SK-N-SH treated with all-trans-retinoic acid at 6 μM for 48 hours (cell line): ENCODE results near the gene ITGB2.

Experiments
- ATAC-seq: fragments of 200-7000 bp; cut with Tn5 transposase; 3 replicates; pipeline ENCODE4 v1.9.1; 2020; ENCODE audit warnings: mild to moderate bottlenecking, moderate library complexity
- ARNTL ChIP-seq: fragments of 450-650 bp; formaldehyde crosslinking; IDR thresholded peaks from 2 replicates; pipeline ENCODE4 v1.5.0; 2020; ENCODE audit warnings: low read depth, mild to moderate bottlenecking, moderate library complexity, borderline replicate concordance
- BACH2 ChIP-seq: fragments of 250-450 bp; sonication (Bioruptor Pico); IDR thresholded peaks from 2 replicates; pipeline ENCODE4 v1.9.0; 2021; ENCODE audit warnings: mild to moderate bottlenecking, borderline replicate concordance
- CSDC2 ChIP-seq: fragments of 250-450 bp; sonication (Bioruptor Pico); IDR thresholded peaks from 2 replicates; pipeline ENCODE4 v1.5.0; 2020; ENCODE audit warnings: mild to moderate bottlenecking, moderate library complexity
- ESRRG ChIP-seq: fragments of 250-450 bp; sonication (Bioruptor Pico); IDR thresholded peaks from 2 replicates; pipeline ENCODE4 v1.6.1; 2021; ENCODE audit warnings: mild to moderate bottlenecking
- GLIS3 ChIP-seq: fragments of 250-450 bp; sonication (Bioruptor Pico); IDR thresholded peaks from 2 replicates; pipeline ENCODE4 v1.5.0; 2020; ENCODE audit warnings: mild to moderate bottlenecking, moderate library complexity
- ISL1 ChIP-seq: fragments of 250-450 bp; sonication (Bioruptor Pico); IDR thresholded peaks from 2 replicates; pipeline ENCODE4 v2.1.2; 2022; ENCODE audit warnings: mild to moderate bottlenecking, moderate library complexity
- OSR1 ChIP-seq: fragments of 250-450 bp; sonication (Bioruptor Pico); IDR thresholded peaks from 2 replicates; pipeline ENCODE4 v1.8.0; 2022; ENCODE audit warnings: moderate library complexity, mild to moderate bottlenecking, inconsistent platforms
- PPARA ChIP-seq: fragments of 250-450 bp; sonication (Bioruptor Pico); IDR thresholded peaks from 2 replicates; pipeline ENCODE4 v1.5.0; 2020; ENCODE audit warnings: mild to moderate bottlenecking, borderline replicate concordance
- RARB ChIP-seq: fragments of 250-450 bp; sonication (Bioruptor Pico); IDR thresholded peaks from 2 replicates; pipeline ENCODE4 v1.8.0; 2021; ENCODE audit warnings: mild to moderate bottlenecking, moderate library complexity
- SNAI2 ChIP-seq: fragments of 250-450 bp; sonication (Bioruptor Pico); IDR thresholded peaks from 2 replicates; pipeline ENCODE4 v1.5.0; 2020; ENCODE audit warnings: mild to moderate bottlenecking, moderate library complexity
- TCF4 ChIP-seq: fragments of 250-450 bp; sonication (Bioruptor Pico); IDR thresholded peaks from 2 replicates; pipeline ENCODE4 v1.8.0; 2021; ENCODE audit warnings: mild to moderate bottlenecking, moderate library complexity, borderline replicate concordance
- TOX ChIP-seq: fragments of 250-450 bp; sonication (Bioruptor Pico); IDR thresholded peaks from 2 replicates; pipeline ENCODE4 v1.8.0; 2021; ENCODE audit warnings: mild to moderate bottlenecking, moderate library complexity, borderline replicate concordance
- ZC3H10 ChIP-seq: fragments of 250-450 bp; sonication (Bioruptor Pico); IDR thresholded peaks from 2 replicates; pipeline ENCODE4 v1.5.1; 2021; ENCODE audit warnings: mild to moderate bottlenecking, moderate library complexity
- ZFP3 ChIP-seq: fragments of 250-450 bp; sonication (Bioruptor Pico); IDR thresholded peaks from 2 replicates; pipeline ENCODE4 v1.5.0; 2020; ENCODE audit warnings: mild to moderate bottlenecking, moderate library complexity
- ZFP30 ChIP-seq: fragments of 450-650 bp; formaldehyde crosslinking; IDR thresholded peaks from 2 replicates; pipeline ENCODE4 v1.5.0; 2022; ENCODE audit warnings: mild to moderate bottlenecking, moderate library complexity
- ZNF565 ChIP-seq: fragments of 450-650 bp; formaldehyde crosslinking; conservative IDR thresholded peaks from 2 replicates; pipeline ENCODE4 v1.5.0; 2020; ENCODE audit warnings: low read depth, mild to moderate bottlenecking, moderate library complexity
- ZNF70 ChIP-seq: fragments of 450-650 bp; formaldehyde crosslinking; IDR thresholded peaks from 2 replicates; pipeline ENCODE4 v1.5.0; 2020; ENCODE audit warnings: mild to moderate bottlenecking, moderate library complexity
- ZNF8 ChIP-seq: fragments of 450-650 bp; formaldehyde crosslinking; IDR thresholded peaks from 2 replicates; pipeline ENCODE4 v1.5.0; 2020; ENCODE audit warnings: mild to moderate bottlenecking, moderate library complexity
- TF ChIP-seq, protein P1 (sequence below): fragments of 250-450 bp; sonication (Bioruptor Pico); IDR thresholded peaks from 2 replicates; pipeline ENCODE4 v1.8.0; 2020; ENCODE audit warnings: mild to moderate bottlenecking, moderate library complexity, borderline replicate concordance
- TF ChIP-seq, protein P2 (sequence below): fragments of 250-450 bp; sonication (Bioruptor Pico); IDR thresholded peaks from 2 replicates; pipeline ENCODE4 v1.5.0; 2020; ENCODE audit warnings: mild to moderate bottlenecking, moderate library complexity
- TF ChIP-seq, protein P3 (sequence below): fragments of 250-450 bp; sonication (Bioruptor Pico); IDR thresholded peaks from 2 replicates; pipeline ENCODE4 v1.5.1; 2021; ENCODE audit warnings: mild to moderate bottlenecking, moderate library complexity

Gene ITGB2

DNA sequence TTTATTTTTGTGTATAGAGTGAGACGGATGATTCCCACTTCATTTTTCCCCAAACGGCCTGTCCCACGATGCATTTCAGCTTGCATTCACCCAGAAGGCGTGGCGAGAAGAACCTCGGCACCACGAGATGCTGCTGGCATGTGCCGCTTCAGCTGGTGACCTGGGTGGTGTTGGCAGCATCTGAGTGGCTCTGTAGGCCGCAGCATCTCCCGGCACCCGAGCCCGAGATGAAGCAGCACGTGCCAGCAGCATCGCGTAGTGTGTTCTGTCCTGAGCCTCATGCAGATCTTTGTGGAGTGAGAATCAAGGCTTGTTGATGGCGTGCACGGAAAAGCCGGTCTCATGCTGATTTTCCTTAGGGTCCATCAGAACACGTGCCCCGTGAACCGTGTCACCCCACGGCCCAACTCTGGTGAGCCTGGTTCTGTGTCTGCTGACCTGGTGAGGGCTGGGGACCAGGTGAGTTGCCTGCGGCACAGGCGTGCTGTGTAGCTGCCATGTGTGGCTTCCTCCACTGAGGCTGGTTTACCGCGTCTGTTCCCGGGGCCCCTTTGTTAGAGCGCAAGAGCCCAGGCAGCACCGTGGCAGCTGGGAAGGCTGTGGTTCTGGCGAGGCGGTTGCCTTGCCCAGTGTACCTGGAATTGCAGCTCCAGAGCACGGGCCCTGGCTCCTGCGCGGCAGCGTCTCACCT, 35.8 kb upstream of the ITGB2 start:
- no peak for TF ChIP-seq OSR1
- no peak for TF ChIP-seq ZNF565 (CRISPR knock-in tag)
- TF ChIP-seq ZC3H10 (CRISPR knock-in tag): no peak
- no peak for TF ChIP-seq TCF4 (CRISPR knock-in tag)
- no peak for TF ChIP-seq ESRRG (CRISPR knock-in tag)
- no peak for TF ChIP-seq ZFP30 (CRISPR knock-in tag)
- TF ChIP-seq, protein P1, sequence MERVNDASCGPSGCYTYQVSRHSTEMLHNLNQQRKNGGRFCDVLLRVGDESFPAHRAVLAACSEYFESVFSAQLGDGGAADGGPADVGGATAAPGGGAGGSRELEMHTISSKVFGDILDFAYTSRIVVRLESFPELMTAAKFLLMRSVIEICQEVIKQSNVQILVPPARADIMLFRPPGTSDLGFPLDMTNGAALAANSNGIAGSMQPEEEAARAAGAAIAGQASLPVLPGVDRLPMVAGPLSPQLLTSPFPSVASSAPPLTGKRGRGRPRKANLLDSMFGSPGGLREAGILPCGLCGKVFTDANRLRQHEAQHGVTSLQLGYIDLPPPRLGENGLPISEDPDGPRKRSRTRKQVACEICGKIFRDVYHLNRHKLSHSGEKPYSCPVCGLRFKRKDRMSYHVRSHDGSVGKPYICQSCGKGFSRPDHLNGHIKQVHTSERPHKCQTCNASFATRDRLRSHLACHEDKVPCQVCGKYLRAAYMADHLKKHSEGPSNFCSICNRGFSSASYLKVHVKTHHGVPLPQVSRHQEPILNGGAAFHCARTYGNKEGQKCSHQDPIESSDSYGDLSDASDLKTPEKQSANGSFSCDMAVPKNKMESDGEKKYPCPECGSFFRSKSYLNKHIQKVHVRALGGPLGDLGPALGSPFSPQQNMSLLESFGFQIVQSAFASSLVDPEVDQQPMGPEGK: no peak
- no peak for ATAC-seq

DNA sequence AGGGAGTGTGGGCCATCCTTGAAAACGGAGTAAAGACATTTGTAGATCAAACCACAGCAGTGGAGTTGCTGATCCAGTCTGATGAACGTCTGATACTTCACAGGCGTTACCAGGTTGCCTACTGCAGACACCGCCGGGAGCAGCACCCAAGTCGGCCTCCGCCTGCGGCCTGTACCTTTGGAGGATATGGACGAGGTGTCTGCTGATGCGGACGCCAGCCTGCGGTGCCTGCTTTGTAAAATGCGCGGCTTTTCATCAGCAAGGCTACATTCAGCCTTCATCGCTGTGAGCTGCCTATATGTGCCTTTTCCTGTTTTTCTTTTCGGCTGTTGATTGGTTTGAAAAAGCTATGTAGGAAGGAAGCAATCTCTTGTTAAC, 35.1 kb upstream of the ITGB2 start:
- TF ChIP-seq ZFP3 (CRISPR knock-in tag): no peak
- TF ChIP-seq CSDC2: no peak
- no peak for TF ChIP-seq OSR1
- TF ChIP-seq ESRRG (CRISPR knock-in tag): no peak
- no peak for TF ChIP-seq GLIS3 (CRISPR knock-in tag)
- TF ChIP-seq, protein P1: no peak
- no peak for TF ChIP-seq RARB (CRISPR knock-in tag)
- TF ChIP-seq ZNF565 (CRISPR knock-in tag): no peak
- no peak for TF ChIP-seq ARNTL (CRISPR knock-in tag)
- no peak for TF ChIP-seq ZNF8 (CRISPR knock-in tag)
- no peak for TF ChIP-seq ISL1 (CRISPR knock-in tag)
- TF ChIP-seq SNAI2 (CRISPR knock-in tag): no peak
- no peak for TF ChIP-seq ZFP30 (CRISPR knock-in tag)
- TF ChIP-seq, protein P2, sequence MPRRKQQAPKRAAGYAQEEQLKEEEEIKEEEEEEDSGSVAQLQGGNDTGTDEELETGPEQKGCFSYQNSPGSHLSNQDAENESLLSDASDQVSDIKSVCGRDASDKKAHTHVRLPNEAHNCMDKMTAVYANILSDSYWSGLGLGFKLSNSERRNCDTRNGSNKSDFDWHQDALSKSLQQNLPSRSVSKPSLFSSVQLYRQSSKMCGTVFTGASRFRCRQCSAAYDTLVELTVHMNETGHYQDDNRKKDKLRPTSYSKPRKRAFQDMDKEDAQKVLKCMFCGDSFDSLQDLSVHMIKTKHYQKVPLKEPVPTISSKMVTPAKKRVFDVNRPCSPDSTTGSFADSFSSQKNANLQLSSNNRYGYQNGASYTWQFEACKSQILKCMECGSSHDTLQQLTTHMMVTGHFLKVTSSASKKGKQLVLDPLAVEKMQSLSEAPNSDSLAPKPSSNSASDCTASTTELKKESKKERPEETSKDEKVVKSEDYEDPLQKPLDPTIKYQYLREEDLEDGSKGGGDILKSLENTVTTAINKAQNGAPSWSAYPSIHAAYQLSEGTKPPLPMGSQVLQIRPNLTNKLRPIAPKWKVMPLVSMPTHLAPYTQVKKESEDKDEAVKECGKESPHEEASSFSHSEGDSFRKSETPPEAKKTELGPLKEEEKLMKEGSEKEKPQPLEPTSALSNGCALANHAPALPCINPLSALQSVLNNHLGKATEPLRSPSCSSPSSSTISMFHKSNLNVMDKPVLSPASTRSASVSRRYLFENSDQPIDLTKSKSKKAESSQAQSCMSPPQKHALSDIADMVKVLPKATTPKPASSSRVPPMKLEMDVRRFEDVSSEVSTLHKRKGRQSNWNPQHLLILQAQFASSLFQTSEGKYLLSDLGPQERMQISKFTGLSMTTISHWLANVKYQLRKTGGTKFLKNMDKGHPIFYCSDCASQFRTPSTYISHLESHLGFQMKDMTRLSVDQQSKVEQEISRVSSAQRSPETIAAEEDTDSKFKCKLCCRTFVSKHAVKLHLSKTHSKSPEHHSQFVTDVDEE (CRISPR knock-in tag): no peak
- no peak for TF ChIP-seq BACH2 (CRISPR knock-in tag)
- ATAC-seq: no peak

DNA sequence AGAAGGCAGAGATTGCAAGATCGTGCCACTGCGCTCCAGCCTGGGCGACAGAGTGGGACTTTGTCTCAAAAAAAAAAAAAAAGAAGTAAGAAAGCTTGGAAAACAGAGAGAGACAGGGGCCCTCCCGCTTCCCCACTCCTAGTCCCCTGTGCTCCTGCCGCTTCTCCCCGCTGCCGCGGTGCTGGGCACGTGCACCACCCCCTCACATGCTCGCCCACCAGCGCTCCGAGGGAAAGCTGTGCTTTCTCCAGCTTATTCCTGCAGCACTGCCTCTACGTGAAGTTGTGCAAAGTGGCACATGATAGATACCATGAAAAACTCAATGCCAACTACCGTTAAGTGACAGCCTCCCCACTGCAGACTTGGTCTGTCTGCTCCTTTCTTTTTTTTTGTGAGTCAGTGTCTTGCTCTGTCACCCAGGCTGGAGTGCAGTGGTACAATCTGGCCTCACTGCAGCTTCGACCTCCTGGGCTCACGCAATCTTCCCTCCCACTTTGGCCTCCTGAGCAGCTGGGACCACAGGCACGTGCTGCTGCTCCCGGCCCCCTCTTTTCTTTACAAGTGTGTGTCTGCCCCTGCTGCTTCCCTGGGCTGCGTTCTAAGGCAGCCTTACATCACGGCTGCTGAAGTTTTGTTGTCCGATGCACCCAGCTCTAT, 34.6 kb upstream of the ITGB2 start:
- no peak for ATAC-seq
- no peak for TF ChIP-seq OSR1
- TF ChIP-seq, protein P3, sequence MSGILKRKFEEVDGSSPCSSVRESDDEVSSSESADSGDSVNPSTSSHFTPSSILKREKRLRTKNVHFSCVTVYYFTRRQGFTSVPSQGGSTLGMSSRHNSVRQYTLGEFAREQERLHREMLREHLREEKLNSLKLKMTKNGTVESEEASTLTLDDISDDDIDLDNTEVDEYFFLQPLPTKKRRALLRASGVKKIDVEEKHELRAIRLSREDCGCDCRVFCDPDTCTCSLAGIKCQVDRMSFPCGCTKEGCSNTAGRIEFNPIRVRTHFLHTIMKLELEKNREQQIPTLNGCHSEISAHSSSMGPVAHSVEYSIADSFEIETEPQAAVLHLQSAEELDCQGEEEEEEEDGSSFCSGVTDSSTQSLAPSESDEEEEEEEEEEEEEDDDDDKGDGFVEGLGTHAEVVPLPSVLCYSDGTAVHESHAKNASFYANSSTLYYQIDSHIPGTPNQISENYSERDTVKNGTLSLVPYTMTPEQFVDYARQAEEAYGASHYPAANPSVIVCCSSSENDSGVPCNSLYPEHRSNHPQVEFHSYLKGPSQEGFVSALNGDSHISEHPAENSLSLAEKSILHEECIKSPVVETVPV: no peak
- TF ChIP-seq ESRRG (CRISPR knock-in tag): no peak
- no peak for TF ChIP-seq BACH2 (CRISPR knock-in tag)
- no peak for TF ChIP-seq TOX (CRISPR knock-in tag)
- TF ChIP-seq PPARA: no peak
- TF ChIP-seq ZNF565 (CRISPR knock-in tag): no peak
- TF ChIP-seq, protein P1: no peak
- no peak for TF ChIP-seq ARNTL (CRISPR knock-in tag)
- no peak for TF ChIP-seq ZC3H10 (CRISPR knock-in tag)
- no peak for TF ChIP-seq TCF4 (CRISPR knock-in tag)
- no peak for TF ChIP-seq RARB (CRISPR knock-in tag)
- no peak for TF ChIP-seq GLIS3 (CRISPR knock-in tag)
- no peak for TF ChIP-seq ZNF8 (CRISPR knock-in tag)
- no peak for TF ChIP-seq ZFP30 (CRISPR knock-in tag)
- no peak for TF ChIP-seq ZNF70 (CRISPR knock-in tag)
